Measurements from ENCODE around the gene VPS18. TPM values are rescaled to one million over a fixed set of nuclear protein-coding genes. Genes with fewer than 3 reads are reported as not detected.

Gene VPS18
- total RNA-seq, 1 experiment from 2014 or later, result 23.8 TPM

- no TSS peak for BruUV-seq (replicated peaks)
- Histone ChIP-seq H3K4me1 (ENCODE audit: insufficient read depth, low read length, poor library complexity, severe bottlenecking) (peaks cover 3% of the 10 kb centered on the region), H3K9me3 (ENCODE audit: low read depth, low read length, poor library complexity, severe bottlenecking) (no peaks in the 10 kb centered on the region), H3K27me3 (replicated peaks; ENCODE audit: insufficient read depth, low read depth, low read length, poor library complexity) (no peaks in the 10 kb centered on the region), H3K27ac (ENCODE audit: low read depth, low read length, poor library complexity, severe bottlenecking) (no peak overlapping the region), H3K4me3 (ENCODE audit: low read depth, low read length, poor library complexity, severe bottlenecking) (no peak overlapping the region), H3K36me3 (ENCODE audit: insufficient read depth, low read length, poor library complexity, severe bottlenecking) (no peaks in the 10 kb centered on the region)
- intact Hi-C loops (cut with micrococcal nuclease; ENCODE audit: unreplicated experiment), result no loop called here
- no peak for DNase-seq (ENCODE audit: low spot score)
- ChIA-PET CTCF (interaction anchor here (1.0 to 1.1 kb wide), 2 partner anchors 10 to 15 kb away, joined by 4 read pairs; no protein-coding TSS in a partner anchor), POLR2A (ENCODE audit: low non-redundant PET) (no interaction called here)
- TF ChIP-seq, protein P1, sequence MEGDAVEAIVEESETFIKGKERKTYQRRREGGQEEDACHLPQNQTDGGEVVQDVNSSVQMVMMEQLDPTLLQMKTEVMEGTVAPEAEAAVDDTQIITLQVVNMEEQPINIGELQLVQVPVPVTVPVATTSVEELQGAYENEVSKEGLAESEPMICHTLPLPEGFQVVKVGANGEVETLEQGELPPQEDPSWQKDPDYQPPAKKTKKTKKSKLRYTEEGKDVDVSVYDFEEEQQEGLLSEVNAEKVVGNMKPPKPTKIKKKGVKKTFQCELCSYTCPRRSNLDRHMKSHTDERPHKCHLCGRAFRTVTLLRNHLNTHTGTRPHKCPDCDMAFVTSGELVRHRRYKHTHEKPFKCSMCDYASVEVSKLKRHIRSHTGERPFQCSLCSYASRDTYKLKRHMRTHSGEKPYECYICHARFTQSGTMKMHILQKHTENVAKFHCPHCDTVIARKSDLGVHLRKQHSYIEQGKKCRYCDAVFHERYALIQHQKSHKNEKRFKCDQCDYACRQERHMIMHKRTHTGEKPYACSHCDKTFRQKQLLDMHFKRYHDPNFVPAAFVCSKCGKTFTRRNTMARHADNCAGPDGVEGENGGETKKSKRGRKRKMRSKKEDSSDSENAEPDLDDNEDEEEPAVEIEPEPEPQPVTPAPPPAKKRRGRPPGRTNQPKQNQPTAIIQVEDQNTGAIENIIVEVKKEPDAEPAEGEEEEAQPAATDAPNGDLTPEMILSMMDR (conservative IDR thresholded peaks at IDR 0.05; ENCODE audit: low read depth, low read length), result no peak
- no peak for TF ChIP-seq EZH2 (IDR thresholded peaks at IDR 0.05; ENCODE audit: borderline replicate concordance, low read depth, low read length, poor library complexity, severe bottlenecking)
These were observed 20.9 kb downstream of the VPS18 start for GRCh38 chr15:40915116-40915661.

DNA sequence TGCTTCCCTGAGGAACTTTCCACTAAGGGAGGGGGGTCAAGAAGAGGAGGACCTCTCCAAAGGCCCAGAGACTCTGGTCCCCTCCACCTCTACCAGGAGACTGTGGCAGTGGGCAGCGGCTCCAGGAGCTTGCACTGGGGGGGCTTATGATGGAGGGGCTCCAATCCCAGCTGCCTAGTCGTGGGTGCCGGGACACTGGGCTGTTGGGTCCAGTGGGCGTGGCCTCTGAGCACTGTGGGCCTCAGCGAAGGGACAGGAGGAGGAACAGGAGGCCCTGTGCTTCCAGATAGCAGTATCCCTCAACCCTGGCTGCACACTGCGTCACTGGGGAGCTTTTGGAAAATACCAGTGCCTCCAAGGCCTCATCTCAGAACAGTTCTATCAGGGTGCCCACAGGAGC, 21.4 kb downstream of the VPS18 start:
- intact Hi-C loops (cut with micrococcal nuclease; ENCODE audit: unreplicated experiment), result no loop called here
- no peaks in the 10 kb centered on the region for H3K27me3 ChIP-seq (replicated peaks; ENCODE audit: insufficient read depth, low read depth, low read length, poor library complexity)
- no peak overlapping the region for H3K27ac ChIP-seq (ENCODE audit: low read depth, low read length, poor library complexity, severe bottlenecking)
- H3K4me1 ChIP-seq (ENCODE audit: insufficient read depth, low read length, poor library complexity, severe bottlenecking), result no peaks in the 10 kb centered on the region
- no peak for DNase-seq (ENCODE audit: low spot score)
- no peak overlapping the region for H3K4me3 ChIP-seq (ENCODE audit: low read depth, low read length, poor library complexity, severe bottlenecking)
- no peaks in the 10 kb centered on the region for H3K9me3 ChIP-seq (ENCODE audit: low read depth, low read length, poor library complexity, severe bottlenecking)
- no peaks in the 10 kb centered on the region for H3K36me3 ChIP-seq (ENCODE audit: insufficient read depth, low read length, poor library complexity, severe bottlenecking)
- TF ChIP-seq, protein P1 (conservative IDR thresholded peaks at IDR 0.05; ENCODE audit: low read depth, low read length), result no peak
- no peak for TF ChIP-seq EZH2 (IDR thresholded peaks at IDR 0.05; ENCODE audit: borderline replicate concordance, low read depth, low read length, poor library complexity, severe bottlenecking)
- BruUV-seq (replicated peaks), result no TSS peak
- ChIA-PET POLR2A (ENCODE audit: low non-redundant PET) (no interaction called here), CTCF (interaction anchor here (1.1 kb wide), 1 partner anchor 11 kb away, joined by 4 read pairs; no protein-coding TSS in a partner anchor)

GRCh38 chr15:40917585-40917984, 23.3 kb downstream of the VPS18 start:
- TF ChIP-seq, protein P1 (conservative IDR thresholded peaks at IDR 0.05; ENCODE audit: low read depth, low read length), result no peak
- TF ChIP-seq EZH2 (IDR thresholded peaks at IDR 0.05; ENCODE audit: borderline replicate concordance, low read depth, low read length, poor library complexity, severe bottlenecking), result no peak
- no TSS peak for BruUV-seq (replicated peaks)
- Histone ChIP-seq H3K27ac (ENCODE audit: low read depth, low read length, poor library complexity, severe bottlenecking) (no peak overlapping the region), H3K9me3 (ENCODE audit: low read depth, low read length, poor library complexity, severe bottlenecking) (no peaks in the 10 kb centered on the region), H3K4me3 (ENCODE audit: low read depth, low read length, poor library complexity, severe bottlenecking) (no peak overlapping the region), H3K27me3 (replicated peaks; ENCODE audit: insufficient read depth, low read depth, low read length, poor library complexity) (no peaks in the 10 kb centered on the region), H3K36me3 (ENCODE audit: insufficient read depth, low read length, poor library complexity, severe bottlenecking) (no peaks in the 10 kb centered on the region), H3K4me1 (ENCODE audit: insufficient read depth, low read length, poor library complexity, severe bottlenecking) (no peaks in the 10 kb centered on the region)
- intact Hi-C loops (cut with micrococcal nuclease; ENCODE audit: unreplicated experiment), result no loop called here
- DNase-seq (ENCODE audit: low spot score), result no peak
- ChIA-PET CTCF (no interaction called here), POLR2A (ENCODE audit: low non-redundant PET) (no interaction called here)

Data from A673 (cell line).